IPS-18a (cell line): ENCODE measurements around the gene RNF40.
A peak's percentile ranks its signal among the peaks of the same experiment; 100 is the strongest.

ENCODE experiments used
- H3K27ac ChIP-seq: one replicate; pipeline ENCODE4 v1.5.1; 2013; ENCODE audit warnings: low read length
- H3K27me3 ChIP-seq: one replicate; pipeline ENCODE4 v1.6.1; 2013; ENCODE audit warnings: mild to moderate bottlenecking, low read length; ENCODE audit not compliant: control insufficient read depth, insufficient read depth
- H3K36me3 ChIP-seq: one replicate; pipeline ENCODE4 v1.6.1; 2013; ENCODE audit warnings: low read depth, low read length; ENCODE audit not compliant: control insufficient read depth
- H3K4me1 ChIP-seq: one replicate; pipeline ENCODE4 v1.6.1; 2013; ENCODE audit warnings: low read depth, low read length; ENCODE audit not compliant: control insufficient read depth
- H3K4me3 ChIP-seq: one replicate; pipeline ENCODE4 v1.5.1; 2013; ENCODE audit warnings: low read length
- H3K9ac ChIP-seq: one replicate; pipeline ENCODE4 v1.6.1; 2013; ENCODE audit warnings: mild to moderate bottlenecking, low read length, moderate library complexity
- H3K9me3 ChIP-seq: one replicate; pipeline ENCODE4 v1.6.1; 2013; ENCODE audit warnings: low read depth, low read length; ENCODE audit not compliant: control insufficient read depth

RNF40 gene

GRCh38 chr16:30745082-30745481 is 17.0 kb upstream of the RNF40 start:
- Histone ChIP-seq H3K9me3 (no peaks in the 10 kb centered on the region), H3K36me3 (peaks cover 18% of the 10 kb centered on the region), H3K4me3 (no peak overlapping the region), H3K27me3 (no peaks in the 10 kb centered on the region), H3K4me1 (no peaks in the 10 kb centered on the region), H3K27ac (no peak overlapping the region), H3K9ac (no peak overlapping the region)

DNA sequence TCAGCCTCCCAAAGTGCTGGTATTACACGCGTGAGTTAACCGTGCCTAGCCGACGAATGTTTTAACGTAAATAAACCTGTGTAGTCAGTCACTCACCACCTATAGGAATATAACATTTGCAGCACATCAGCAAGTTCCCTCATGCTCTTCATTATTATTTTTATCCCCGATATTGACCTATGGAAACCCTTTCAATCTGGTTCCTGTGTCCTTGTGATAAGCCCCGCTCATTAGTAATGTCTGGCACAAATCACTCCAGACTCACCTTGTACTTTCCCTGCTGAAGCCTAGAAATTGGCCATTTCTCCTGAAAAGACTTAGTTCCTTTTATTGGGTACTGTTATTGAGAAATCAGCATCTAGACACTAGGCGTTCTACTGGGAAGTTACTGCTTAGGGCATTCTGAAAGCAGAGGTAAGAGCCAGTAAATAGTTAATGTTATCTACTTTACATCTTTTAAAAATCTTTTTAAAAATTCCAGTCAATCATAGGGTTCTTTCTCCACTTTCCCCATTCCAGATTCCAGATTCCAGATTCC is 15.4 kb upstream of the RNF40 start:
- Histone ChIP-seq H3K36me3 (peaks cover 19% of the 10 kb centered on the region), H3K4me1 (no peaks in the 10 kb centered on the region), H3K4me3 (no peak overlapping the region), H3K27ac (no peak overlapping the region), H3K9me3 (no peaks in the 10 kb centered on the region), H3K27me3 (no peaks in the 10 kb centered on the region), H3K9ac (no peak overlapping the region)

- Histone ChIP-seq H3K4me1 (no peaks in the 10 kb centered on the region), H3K36me3 (peaks cover 14% of the 10 kb centered on the region)
Measured at GRCh38 chr16:30747331-30747730, 14.8 kb upstream of the RNF40 start.

GRCh38 chr16:30747799-30748633 is 14.1 kb upstream of the RNF40 start, which contains the start of gene PHKG2:
Gene PHKG2 (plus strand): TSS chr16:30748425. CDS start chr16:30748821, 396 bp downstream.
- Histone ChIP-seq H3K9ac (peak within 1 kb of the TSS; percentile 29), H3K36me3 (peaks cover 15% of the 10 kb centered on the region), H3K27ac (no peak within 1 kb of the TSS), H3K4me3 (peak within 1 kb of the TSS; percentile 50), H3K4me1 (no peaks in the 10 kb centered on the region), H3K27me3 (no peaks in the 10 kb centered on the region), H3K9me3 (no peaks in the 10 kb centered on the region)

More at GRCh38 chr16:30747331-30747730, 14.8 kb upstream of the RNF40 start:
- peak overlapping the region; percentile 42 for H3K4me3 ChIP-seq
- H3K27me3 ChIP-seq = no peaks in the 10 kb centered on the region
- H3K27ac ChIP-seq = no peak overlapping the region
- H3K9me3 ChIP-seq = no peaks in the 10 kb centered on the region
- peak overlapping the region; percentile 29 for H3K9ac ChIP-seq

DNA sequence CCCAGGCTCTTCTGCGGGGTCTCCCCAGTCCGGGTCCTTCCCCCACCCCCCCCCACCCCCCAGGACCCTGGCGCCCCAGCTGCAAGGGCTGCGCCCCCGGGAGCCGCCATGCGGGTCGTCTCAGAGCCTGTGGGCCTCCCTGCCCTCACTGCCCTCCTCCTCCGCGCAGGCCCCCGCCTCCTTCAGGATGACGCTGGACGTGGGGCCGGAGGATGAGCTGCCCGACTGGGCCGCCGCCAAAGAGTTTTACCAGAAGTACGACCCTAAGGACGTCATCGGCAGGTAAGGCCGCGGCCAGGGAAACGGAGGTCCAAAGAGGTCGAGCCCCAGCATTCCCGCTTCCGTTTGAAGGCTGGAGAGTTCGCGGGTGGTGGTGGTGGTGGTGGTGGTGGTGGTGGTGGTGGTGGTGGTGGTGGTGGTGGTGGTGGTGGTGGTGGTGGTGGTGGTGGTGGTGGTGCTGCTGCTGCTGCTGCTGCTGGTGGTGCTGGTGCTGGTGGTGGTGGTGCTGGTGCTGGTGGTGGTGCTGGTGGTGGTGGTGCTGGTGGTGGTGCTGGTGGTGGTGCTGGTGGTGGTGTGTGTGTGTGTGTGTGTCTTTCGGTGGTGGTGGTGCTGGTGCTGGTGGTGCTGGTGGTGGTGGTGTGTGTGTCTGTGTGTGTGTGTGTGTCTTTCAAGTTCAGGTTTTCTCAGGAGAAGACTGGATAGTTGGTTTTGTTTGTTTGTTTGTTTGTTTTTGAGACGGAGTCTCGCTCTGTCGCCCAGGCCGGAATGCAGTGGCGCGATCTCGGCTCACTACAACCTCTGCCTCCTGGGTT is 13.3 kb upstream of the RNF40 start:
- Histone ChIP-seq H3K4me3 (peak overlapping the region; percentile 50), H3K9ac (no peak overlapping the region), H3K36me3 (peaks cover 23% of the 10 kb centered on the region), H3K9me3 (no peaks in the 10 kb centered on the region), H3K4me1 (no peaks in the 10 kb centered on the region), H3K27ac (no peak overlapping the region), H3K27me3 (no peaks in the 10 kb centered on the region)

GRCh38 chr16:30750201-30750600 is 11.9 kb upstream of the RNF40 start:
- Histone ChIP-seq H3K27me3 (no peaks in the 10 kb centered on the region), H3K4me1 (no peaks in the 10 kb centered on the region), H3K9ac (no peak overlapping the region), H3K4me3 (no peak overlapping the region), H3K36me3 (peaks cover 30% of the 10 kb centered on the region), H3K9me3 (no peaks in the 10 kb centered on the region), H3K27ac (no peak overlapping the region)

DNA sequence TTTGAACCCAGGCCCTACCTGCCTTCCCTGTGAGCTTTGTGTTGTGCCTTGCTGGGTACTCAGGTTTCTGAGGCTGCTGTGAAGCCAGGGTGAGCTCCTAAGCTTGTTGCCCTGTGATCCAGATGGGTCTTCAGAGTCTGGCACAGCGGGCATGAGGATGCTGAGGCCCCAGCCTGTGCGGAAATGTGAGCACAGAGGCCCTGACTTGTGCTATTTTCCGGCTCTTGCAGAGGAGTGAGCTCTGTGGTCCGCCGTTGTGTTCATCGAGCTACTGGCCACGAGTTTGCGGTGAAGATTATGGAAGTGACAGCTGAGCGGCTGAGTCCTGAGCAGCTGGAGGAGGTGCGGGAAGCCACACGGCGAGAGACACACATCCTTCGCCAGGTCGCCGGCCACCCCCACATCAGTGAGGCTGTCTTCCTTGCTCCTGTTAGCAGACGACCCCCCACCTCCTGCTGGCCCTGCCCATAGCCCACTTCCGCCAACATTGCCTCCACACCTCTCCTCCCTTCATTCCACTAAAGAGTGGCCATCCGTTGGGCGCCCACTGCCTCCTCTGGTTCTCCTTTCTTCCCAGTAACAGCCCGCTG is 11.2 kb upstream of the RNF40 start:
- peaks cover 30% of the 10 kb centered on the region for H3K36me3 ChIP-seq
- H3K9me3 ChIP-seq = no peaks in the 10 kb centered on the region
- no peaks in the 10 kb centered on the region for H3K4me1 ChIP-seq
- H3K27me3 ChIP-seq = no peaks in the 10 kb centered on the region
- H3K27ac ChIP-seq = no peak overlapping the region
- no peak overlapping the region for H3K9ac ChIP-seq
- no peak overlapping the region for H3K4me3 ChIP-seq

- H3K9ac ChIP-seq = no peak overlapping the region
- H3K27me3 ChIP-seq = no peaks in the 10 kb centered on the region
- no peaks in the 10 kb centered on the region for H3K4me1 ChIP-seq
- H3K9me3 ChIP-seq = no peaks in the 10 kb centered on the region
- H3K4me3 ChIP-seq = no peak overlapping the region
- peaks cover 34% of the 10 kb centered on the region for H3K36me3 ChIP-seq
- no peak overlapping the region for H3K27ac ChIP-seq
Measured at GRCh38 chr16:30753596-30753995, 8.5 kb upstream of the RNF40 start.

DNA sequence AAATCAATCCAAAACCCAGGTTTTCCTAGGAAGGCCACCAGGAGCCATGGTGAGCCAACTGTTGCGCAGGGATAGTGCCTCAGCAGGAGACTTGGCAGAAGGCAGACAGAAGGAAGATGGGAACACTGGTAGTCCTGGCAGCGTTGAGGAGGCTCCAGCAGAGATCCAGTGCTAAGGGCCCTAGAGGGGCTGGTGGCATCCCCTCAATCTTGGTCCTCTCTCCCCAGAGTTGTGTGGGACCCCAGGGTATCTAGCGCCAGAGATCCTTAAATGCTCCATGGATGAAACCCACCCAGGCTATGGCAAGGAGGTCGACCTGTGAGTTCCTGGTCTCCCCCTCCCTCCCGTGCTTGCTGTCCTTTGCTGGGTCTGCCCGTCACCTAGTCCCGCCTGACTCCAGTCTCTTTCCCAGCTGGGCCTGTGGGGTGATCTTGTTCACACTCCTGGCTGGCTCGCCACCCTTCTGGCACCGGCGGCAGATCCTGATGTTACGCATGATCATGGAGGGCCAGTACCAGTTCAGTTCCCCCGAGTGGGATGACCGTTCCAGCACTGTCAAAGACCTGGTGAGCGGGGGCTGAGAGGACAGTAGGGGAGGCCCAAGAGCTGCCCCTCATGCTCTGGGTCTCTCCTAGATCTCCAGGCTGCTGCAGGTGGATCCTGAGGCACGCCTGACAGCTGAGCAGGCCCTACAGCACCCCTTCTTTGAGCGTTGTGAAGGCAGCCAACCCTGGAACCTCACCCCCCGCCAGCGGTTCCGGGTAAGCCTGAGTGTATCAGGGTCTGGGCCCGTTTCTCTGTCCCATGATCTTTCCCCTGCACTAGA is 6.0 kb upstream of the RNF40 start:
- Histone ChIP-seq H3K4me1 (no peaks in the 10 kb centered on the region), H3K9me3 (no peaks in the 10 kb centered on the region), H3K4me3 (no peak overlapping the region), H3K36me3 (peaks cover 33% of the 10 kb centered on the region), H3K9ac (no peak overlapping the region), H3K27me3 (no peaks in the 10 kb centered on the region), H3K27ac (no peak overlapping the region)

GRCh38 chr16:30756781-30757100 is 5.4 kb upstream of the RNF40 start:
- no peak overlapping the region for H3K27ac ChIP-seq
- no peak overlapping the region for H3K9ac ChIP-seq
- peaks cover 29% of the 10 kb centered on the region for H3K36me3 ChIP-seq
- H3K4me3 ChIP-seq = no peak overlapping the region
- H3K27me3 ChIP-seq = no peaks in the 10 kb centered on the region
- no peaks in the 10 kb centered on the region for H3K4me1 ChIP-seq
- no peaks in the 10 kb centered on the region for H3K9me3 ChIP-seq

DNA sequence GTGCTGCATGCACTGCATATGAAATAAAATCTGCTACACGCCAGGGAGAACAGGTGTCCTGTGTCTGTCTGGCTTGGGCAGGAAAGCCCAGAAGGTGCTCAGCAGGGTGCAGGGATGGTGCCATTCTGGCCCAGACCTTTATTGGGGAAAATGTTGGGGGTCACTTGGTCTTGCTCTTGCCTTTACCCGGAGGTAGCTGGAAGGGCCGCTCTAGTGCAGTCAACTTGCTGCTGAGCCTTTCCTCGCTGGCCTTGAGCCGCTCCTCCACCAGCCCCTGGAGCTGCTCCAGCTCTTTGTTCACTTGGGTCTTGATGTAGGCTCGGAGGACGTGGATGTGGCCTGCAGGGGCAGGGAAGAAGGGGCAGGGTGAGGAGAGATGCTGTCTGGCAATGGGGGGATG is 4.8 kb upstream of the RNF40 start:
- Histone ChIP-seq H3K27ac (no peak overlapping the region), H3K9ac (no peak overlapping the region), H3K4me1 (no peaks in the 10 kb centered on the region), H3K27me3 (no peaks in the 10 kb centered on the region), H3K36me3 (peaks cover 28% of the 10 kb centered on the region), H3K4me3 (no peak overlapping the region), H3K9me3 (no peaks in the 10 kb centered on the region)
